A549 (cell line): ENCODE data around the gene ATP13A5. TPM values are rescaled to one million over a fixed set of nuclear protein-coding genes. Genes with fewer than 3 reads are reported as not detected.

Experiments
- ATAC-seq, 2 experiments: fragments of 200-7000 bp in 1 of 2; fragments of >200 bp in 1 of 2; cut with Nextera tagmentation in 1 of 2; cut with Tn5 transposase in 1 of 2; 3 replicates each; pipeline versions ENCODE4 v1.8.0 to v1.9.1; 2018 to 2020; ENCODE audit warnings: mild to moderate bottlenecking in 1 of 2, moderate library complexity in 1 of 2
- CTCF ChIA-PET: fragments of 300-600 bp; sonication (Branson Sonifier 250); formaldehyde crosslinking; extraction: SDS; loops from one replicate; lab custom pipeline; 2021; ENCODE audit warnings: antibody characterized with exemption, inconsistent platforms; lab: Yijun Ruan, JAX
- POLR2A ChIA-PET: fragments of 350-600 bp; formaldehyde crosslinking; extraction: SDS; loops from one replicate; lab custom pipeline; 2021; ENCODE audit warnings: antibody characterized with exemption, inconsistent platforms; lab: Yijun Ruan, JAX
- DNase-seq, 2 experiments: peaks; one replicate each; pipeline versions ENCODE4 v3.0.0 to v3.0.0-alpha.2; 2011 to 2016; ENCODE audit warnings: low read depth in 1 of 2, low spot score in 1 of 2
- FAIRE-seq: peaks from 2 replicates; lab custom pipeline; 2011; peaks lifted over from hg19 to GRCh38; lab: Jason Lieb, UNC
- H3K27ac ChIP-seq, 2 experiments: fragments of >200 bp; sonication (Bioruptor Twin); formaldehyde crosslinking; 3 replicates each; pipeline ENCODE4 v1.5.1; 2016 to 2017
- H3K4me1 ChIP-seq: fragments of >200 bp; sonication (Bioruptor Twin); formaldehyde crosslinking; 3 replicates; pipeline ENCODE4 v1.6.1; 2016
- H3K4me2 ChIP-seq: fragments of >200 bp; sonication (Bioruptor Twin); formaldehyde crosslinking; 3 replicates; pipeline ENCODE4 v1.6.1; 2016
- H3K4me3 ChIP-seq: fragments of >200 bp; sonication (Bioruptor Twin); formaldehyde crosslinking; 3 replicates; pipeline ENCODE4 v1.5.1; 2016
- H3K9me3 ChIP-seq: fragments of >200 bp; sonication (Bioruptor Twin); formaldehyde crosslinking; 3 replicates; pipeline ENCODE4 v1.6.1; 2016
- CBX8 ChIP-seq: fragments of 200-600 bp; sonication (generic); IDR thresholded peaks from 2 replicates; pipeline ENCODE4 v1.6.1; 2016
- EHF ChIP-seq: fragments of 250-450 bp; sonication (Bioruptor Pico); IDR thresholded peaks from 2 replicates; pipeline ENCODE4 v1.5.0; 2020; ENCODE audit warnings: mild to moderate bottlenecking
- HDAC2 ChIP-seq: fragments of 200-600 bp; sonication (generic); IDR thresholded peaks from 2 replicates; pipeline ENCODE4 v1.6.1; 2016
- HOXB5 ChIP-seq: fragments of 250-450 bp; sonication (Bioruptor Pico); IDR thresholded peaks from 2 replicates; pipeline ENCODE4 v1.5.0; 2020; ENCODE audit warnings: mild to moderate bottlenecking, moderate library complexity
- KDM1A ChIP-seq: fragments of 200-600 bp; sonication (generic); IDR thresholded peaks from 2 replicates; pipeline ENCODE4 v1.6.1; 2016; ENCODE audit warnings: low read depth, mild to moderate bottlenecking
- KDM5A ChIP-seq: fragments of 200-600 bp; sonication (generic); IDR thresholded peaks from 2 replicates; pipeline ENCODE4 v1.6.1; 2016; ENCODE audit warnings: antibody characterized with exemption, mild to moderate bottlenecking
- MAFK ChIP-seq: fragments of 450-650 bp; IDR thresholded peaks from 2 replicates; pipeline ENCODE4 v1.6.1; 2014; ENCODE audit not compliant: partially characterized antibody
- MYC ChIP-seq: IDR thresholded peaks from 2 replicates; pipeline ENCODE4 v1.6.1; 2012; ENCODE audit warnings: mild to moderate bottlenecking, inconsistent platforms, low read length, improper control_type of control experiment, borderline replicate concordance
- PBX3 ChIP-seq: IDR thresholded peaks from 2 replicates; pipeline ENCODE4 v1.6.1; 2012
- PHF8 ChIP-seq: fragments of 200-600 bp; sonication (generic); IDR thresholded peaks from 2 replicates; pipeline ENCODE4 v1.6.1; 2016; ENCODE audit warnings: low read depth, mild to moderate bottlenecking, antibody characterized with exemption, moderate library complexity, borderline replicate concordance
- RFX5 ChIP-seq: fragments of 450-650 bp; IDR thresholded peaks from 2 replicates; pipeline ENCODE4 v1.7.1; 2014; ENCODE audit warnings: antibody characterized with exemption, mild to moderate bottlenecking, moderate library complexity
- SMC3 ChIP-seq: fragments of >200 bp; sonication (Bioruptor Twin); formaldehyde crosslinking; IDR thresholded peaks from 3 replicates; pipeline ENCODE4 v1.6.1; 2018; ENCODE audit warnings: inconsistent platforms
- SREBF2 ChIP-seq: fragments of 450-650 bp; IDR thresholded peaks from 2 replicates; pipeline ENCODE4 v1.6.1; 2014; ENCODE audit warnings: mild to moderate bottlenecking, moderate library complexity
- WGBS: methylation state at CpG from one replicate; pipeline ENCODE4 v1.1.6; 2017; ENCODE audit errors: missing lambda C conversion rate; 5-methylcytosine and 5-hydroxymethylcytosine counted together
- polyA plus RNA-seq, 4 experiments: library from polyadenylated mRNA; depleted of rRNA in 3 of 4; stranded (reverse); fragments of >200 nt; fragmentation: RNase III in 1 of 4; extraction: RNeasy Plus Mini Kit Qiagen cat#74134 plus additional on column Dnase treatment in 1 of 4; gene quantifications; 2 replicates in 3 of 4; 3 replicates in 1 of 4; pipeline ENCODE4 v1.2.3, GENCODE V29; 2011 to 2017
- TF ChIP-seq, protein P1 (sequence below): fragments of >200 bp; sonication (Bioruptor Twin); formaldehyde crosslinking; IDR thresholded peaks from 2 replicates; pipeline ENCODE4 v1.6.1; 2016

ATP13A5 gene
- polyA plus RNA-seq, 2 of the 4 experiments (the other 2 are of a cell fraction), result not detected

DNA sequence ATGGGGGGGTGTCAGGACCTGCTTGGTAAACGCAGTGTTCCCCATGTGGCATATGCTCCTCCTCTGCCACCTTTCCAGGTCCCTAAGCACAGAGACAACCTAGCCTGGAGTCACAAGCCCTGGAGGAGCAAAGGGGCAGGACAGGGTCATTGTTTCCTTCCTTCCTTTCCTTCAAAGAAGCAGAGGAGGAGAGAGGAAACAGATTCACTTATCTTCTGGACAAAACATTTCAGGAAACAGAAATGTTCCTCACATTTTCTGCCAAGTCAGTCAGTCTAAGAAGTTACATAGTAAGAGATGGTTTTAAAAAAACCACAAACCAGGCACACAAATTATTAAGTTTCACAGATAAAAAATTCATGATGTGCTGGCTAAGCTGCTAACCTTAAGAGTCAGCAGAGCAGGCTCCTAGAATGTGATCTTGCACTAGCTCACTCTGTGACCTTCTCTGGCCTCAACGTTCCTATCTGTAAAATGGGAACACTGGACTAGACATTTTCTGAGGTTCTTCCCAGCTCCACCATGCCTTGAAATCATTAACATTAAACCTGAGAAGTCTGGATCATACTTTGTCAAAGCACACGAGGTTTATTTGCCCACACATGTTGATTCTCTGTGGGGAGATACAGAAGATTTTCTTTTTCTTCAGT lies 47.9 kb downstream of the ATP13A5 start:
- Histone ChIP-seq H3K27ac (no peak overlapping the region), H3K4me2 (no peak overlapping the region), H3K4me3 (no peak overlapping the region), H3K9me3 (no peaks in the 10 kb centered on the region), H3K4me1 (no peaks in the 10 kb centered on the region)
- no peak for ATAC-seq
- no peak for TF ChIP-seq MYC
- ChIA-PET POLR2A (no interaction called here), CTCF (interaction anchor here (1.2 kb wide), 1 partner anchor 10 kb away, joined by 3 read pairs; no protein-coding TSS in a partner anchor)
- no peak for DNase-seq
- WGBS, result 0% methylated on average over 2 of the region's 3 CpGs
- FAIRE-seq, result no peak

DNA sequence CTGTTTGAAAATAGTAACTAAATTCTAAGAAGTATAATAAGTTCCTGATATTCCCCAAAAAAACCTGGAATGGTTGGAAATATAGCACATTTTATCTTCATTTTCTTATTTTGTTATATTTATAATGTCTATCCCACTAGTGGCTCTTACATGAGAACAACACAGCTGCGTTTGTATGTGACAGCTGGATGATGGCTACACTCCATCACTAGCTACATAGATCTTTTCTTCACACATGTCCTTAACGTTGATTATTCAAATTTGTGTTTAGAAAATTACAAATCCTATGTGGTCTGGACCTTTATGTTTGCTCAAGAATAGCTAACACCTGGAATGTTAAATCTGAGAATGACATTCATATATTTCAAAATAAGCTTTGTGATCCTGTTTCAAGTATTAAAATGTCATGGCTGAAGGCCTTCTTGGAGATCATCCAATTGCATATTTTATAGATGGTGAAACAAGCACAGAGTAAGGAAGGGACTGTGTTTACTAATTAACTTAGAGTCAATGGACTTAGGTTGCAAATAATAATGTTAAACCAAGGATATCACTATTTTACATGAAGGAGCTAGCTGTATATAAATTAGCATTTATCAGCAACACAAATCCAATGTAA lies 60.8 kb downstream of the ATP13A5 start:
- 0% methylated on average over 2 of the region's 2 CpGs for WGBS
- H3K4me3 ChIP-seq, result no peak overlapping the region
- ChIA-PET CTCF (no interaction called here), POLR2A (no interaction called here)
- no peak overlapping the region for H3K4me2 ChIP-seq
- DNase-seq, result no peak
- ATAC-seq, result no peak
- TF ChIP-seq MAFK, result no peak
- TF ChIP-seq RFX5, result no peak
- no peak for TF ChIP-seq EHF (CRISPR knock-in tag)
- no peak for TF ChIP-seq CBX8
- no peaks in the 10 kb centered on the region for H3K9me3 ChIP-seq
- H3K27ac ChIP-seq, result no peak overlapping the region
- FAIRE-seq, result no peak
- no peaks in the 10 kb centered on the region for H3K4me1 ChIP-seq

- peak in 1 of 2 experiments; percentile 47; a peak in 1 of 6 replicates for ATAC-seq
- Histone ChIP-seq H3K4me2 (no peak overlapping the region), H3K4me3 (no peak overlapping the region), H3K27ac (no peak overlapping the region), H3K4me1 (no peaks in the 10 kb centered on the region), H3K9me3 (no peaks in the 10 kb centered on the region)
- no peak for FAIRE-seq
- CTCF ChIA-PET, result no interaction called here
- POLR2A ChIA-PET, result no interaction called here
- peak in 1 of 2 experiments; percentile 2 for DNase-seq
- TF ChIP-seq RFX5 (no peak), PBX3 (no peak), SREBF2 (no peak)
- WGBS, result 20% methylated on average over 3 of the region's 3 CpGs
Observed at GRCh38 chr3:193314161-193314560, 64.4 kb downstream of the ATP13A5 start.

- no peak for ATAC-seq
- ChIA-PET CTCF (no interaction called here), POLR2A (no interaction called here)
- no peak for FAIRE-seq
- Histone ChIP-seq H3K4me2 (no peak overlapping the region), H3K9me3 (no peaks in the 10 kb centered on the region), H3K27ac (no peak overlapping the region), H3K4me3 (no peak overlapping the region), H3K4me1 (no peaks in the 10 kb centered on the region)
- WGBS, result 2% methylated on average over 3 of the region's 3 CpGs
- no peak for DNase-seq
- TF ChIP-seq, protein P1, sequence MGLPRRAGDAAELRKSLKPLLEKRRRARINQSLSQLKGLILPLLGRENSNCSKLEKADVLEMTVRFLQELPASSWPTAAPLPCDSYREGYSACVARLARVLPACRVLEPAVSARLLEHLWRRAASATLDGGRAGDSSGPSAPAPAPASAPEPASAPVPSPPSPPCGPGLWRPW, result no peak
Observed at GRCh38 chr3:193313061-193313958, 65.2 kb downstream of the ATP13A5 start.

GRCh38 chr3:193310914-193311723 lies 67.4 kb downstream of the ATP13A5 start:
- DNase-seq (no peak), ATAC-seq (no peak), FAIRE-seq (no peak)
- Histone ChIP-seq H3K4me1 (no peaks in the 10 kb centered on the region), H3K4me2 (no peak overlapping the region), H3K27ac (no peak overlapping the region), H3K9me3 (no peaks in the 10 kb centered on the region), H3K4me3 (no peak overlapping the region)
- ChIA-PET CTCF (no interaction called here), POLR2A (no interaction called here)
- WGBS, result 18% methylated on average over 6 of the region's 6 CpGs
- no peak for TF ChIP-seq KDM1A
- TF ChIP-seq PHF8, result no peak
- TF ChIP-seq SMC3, result no peak
- TF ChIP-seq HDAC2, result no peak
- TF ChIP-seq KDM5A, result no peak
- TF ChIP-seq HOXB5, result no peak
